Uterus (tissue), 2 donors: Measurements from ENCODE around the gene UBN1.

ENCODE experiments used
- POLR2A ChIP-seq, 2 donors: fragments of 450-650 bp; IDR thresholded peaks; one replicate each; pipeline ENCODE4 v1.6.1; 2016; ENCODE audit warnings: antibody characterized with exemption in 2 of 2, mild to moderate bottlenecking in 1 of 2, moderate library complexity in 1 of 2
- TF ChIP-seq, protein P1 (sequence below), 4 experiments: fragments of 200-600 bp in 2 of 4; fragments of 450-650 bp in 2 of 4; sonication (generic) in 2 of 4; IDR thresholded peaks; one replicate each; pipeline ENCODE4 v1.5.1; 2016 to 2019; ENCODE audit warnings: antibody characterized with exemption in 4 of 4, mild to moderate bottlenecking in 2 of 4, moderate library complexity in 1 of 4

DNA sequence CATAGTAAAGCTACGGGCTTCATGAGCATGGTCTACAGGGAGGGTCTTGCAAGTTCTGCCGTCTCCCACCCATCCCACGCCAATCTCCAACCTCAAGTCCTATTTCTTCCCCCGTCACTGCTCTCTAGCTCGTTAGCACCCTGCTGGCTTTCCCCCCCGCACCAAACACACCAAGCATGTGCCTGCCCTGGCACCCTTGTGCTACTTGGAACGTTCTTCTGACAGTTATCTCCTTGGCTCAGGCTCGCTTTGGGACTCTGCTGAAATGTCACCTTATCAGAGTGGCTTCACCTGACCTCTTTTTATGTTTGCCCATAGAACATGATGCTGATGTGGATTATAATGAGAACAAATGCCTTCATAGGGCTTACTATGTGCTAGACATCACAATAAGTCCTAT is 22.1 kb upstream of the UBN1 start:
- TF ChIP-seq, protein P1, sequence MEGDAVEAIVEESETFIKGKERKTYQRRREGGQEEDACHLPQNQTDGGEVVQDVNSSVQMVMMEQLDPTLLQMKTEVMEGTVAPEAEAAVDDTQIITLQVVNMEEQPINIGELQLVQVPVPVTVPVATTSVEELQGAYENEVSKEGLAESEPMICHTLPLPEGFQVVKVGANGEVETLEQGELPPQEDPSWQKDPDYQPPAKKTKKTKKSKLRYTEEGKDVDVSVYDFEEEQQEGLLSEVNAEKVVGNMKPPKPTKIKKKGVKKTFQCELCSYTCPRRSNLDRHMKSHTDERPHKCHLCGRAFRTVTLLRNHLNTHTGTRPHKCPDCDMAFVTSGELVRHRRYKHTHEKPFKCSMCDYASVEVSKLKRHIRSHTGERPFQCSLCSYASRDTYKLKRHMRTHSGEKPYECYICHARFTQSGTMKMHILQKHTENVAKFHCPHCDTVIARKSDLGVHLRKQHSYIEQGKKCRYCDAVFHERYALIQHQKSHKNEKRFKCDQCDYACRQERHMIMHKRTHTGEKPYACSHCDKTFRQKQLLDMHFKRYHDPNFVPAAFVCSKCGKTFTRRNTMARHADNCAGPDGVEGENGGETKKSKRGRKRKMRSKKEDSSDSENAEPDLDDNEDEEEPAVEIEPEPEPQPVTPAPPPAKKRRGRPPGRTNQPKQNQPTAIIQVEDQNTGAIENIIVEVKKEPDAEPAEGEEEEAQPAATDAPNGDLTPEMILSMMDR (IDR thresholded peaks at IDR 0.05): no peak
- no peak for TF ChIP-seq POLR2A (IDR thresholded peaks at IDR 0.05)
